MM.1S (cell line): ENCODE data around the gene AHCY.

Experiments
- CTCF ChIP-seq: fragments of 300-600 bp; sonication (generic); IDR thresholded peaks from 2 replicates; pipeline ENCODE4 v1.5.1; 2016; ENCODE audit warnings: antibody characterized with exemption, low read length, mixed read lengths
- EZH2 ChIP-seq: fragments of 300-600 bp; sonication (generic); optimal IDR thresholded peaks from 2 replicates; pipeline ENCODE3; 2017; ENCODE audit warnings: low read depth, mild to moderate bottlenecking, antibody characterized with exemption, low read length, mixed read lengths
- EZH2phosphoT487 ChIP-seq: fragments of 300-600 bp; sonication (generic); IDR thresholded peaks from 2 replicates; pipeline ENCODE4 v1.6.1; 2018; ENCODE audit warnings: antibody characterized with exemption, low read length

GRCh38 chr20:34296468-34296867, 6.7 kb downstream of the AHCY start:
- no peak for TF ChIP-seq CTCF
- no peak for TF ChIP-seq EZH2
- TF ChIP-seq EZH2phosphoT487: no peak
